Measurements from ENCODE around the gene AKNAD1.
A peak's percentile ranks its signal among the peaks of the same experiment; 100 is the strongest.

The AKNAD1 gene

DNA sequence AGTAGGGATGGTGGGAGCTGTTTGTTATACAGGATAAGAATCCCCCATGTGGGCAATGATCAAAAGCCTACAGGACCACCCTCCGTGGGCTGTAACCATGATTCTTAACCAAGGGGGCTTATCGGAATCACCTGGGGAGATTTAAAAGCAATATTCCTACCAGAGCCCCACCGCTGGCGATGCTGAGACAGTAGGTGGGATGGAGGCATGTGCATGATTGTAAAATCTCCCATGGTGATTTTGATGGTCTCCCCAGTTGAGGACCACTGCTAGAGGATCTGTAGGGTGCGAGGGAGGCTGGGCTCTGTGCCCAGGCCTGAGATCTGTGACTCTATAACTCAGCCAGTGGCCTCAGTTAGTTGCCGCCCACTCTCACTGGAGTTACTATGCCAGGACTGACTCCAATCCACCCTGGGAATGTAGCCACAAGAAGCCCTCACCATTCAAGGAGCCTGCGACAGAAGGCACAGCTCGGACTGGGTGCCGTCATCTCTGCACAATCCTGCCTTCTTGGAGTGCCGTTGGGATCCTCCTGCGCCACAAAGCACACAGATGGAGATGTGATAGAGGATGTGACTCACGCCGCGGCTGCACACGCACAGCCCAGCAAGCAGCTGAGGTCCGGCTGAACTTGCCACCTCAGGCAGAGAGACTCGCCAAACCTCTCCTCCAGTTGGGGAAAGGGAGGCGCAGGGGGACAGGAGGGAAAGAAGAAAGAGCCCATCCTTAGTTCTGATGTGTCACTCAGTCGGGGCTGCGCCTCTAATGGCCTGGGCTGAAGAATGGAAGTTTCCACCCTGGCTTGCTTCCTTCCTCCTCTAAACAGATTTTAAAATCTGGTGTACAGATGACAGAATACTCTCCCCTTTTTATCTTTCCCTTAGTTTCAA, 26.5 kb downstream of the AKNAD1 start:
- no peak for DNase-seq (ENCODE audit: low read depth in 2 of 2)

DNA sequence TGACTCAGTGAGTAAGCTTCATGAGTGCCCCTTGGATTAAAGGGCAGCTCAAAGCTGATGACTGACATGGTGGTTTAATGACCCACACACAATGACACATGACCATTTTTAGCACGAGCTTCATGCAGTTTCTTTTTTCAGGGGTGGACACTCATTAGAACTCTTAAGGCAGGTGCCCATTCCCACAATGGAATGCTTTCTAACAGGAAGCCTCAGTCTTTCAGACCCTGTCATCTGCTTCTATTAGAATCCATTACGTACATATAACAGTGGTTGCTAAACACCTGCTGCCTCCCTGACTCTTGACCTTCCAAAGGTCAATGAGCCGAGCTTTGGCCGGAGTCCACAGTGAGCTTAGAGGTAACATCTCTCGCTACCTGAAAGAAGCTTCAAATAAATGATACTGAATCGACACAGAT, 27.4 kb downstream of the AKNAD1 start:
- DNase-seq (ENCODE audit: low read depth in 2 of 2) = no peak

DNA sequence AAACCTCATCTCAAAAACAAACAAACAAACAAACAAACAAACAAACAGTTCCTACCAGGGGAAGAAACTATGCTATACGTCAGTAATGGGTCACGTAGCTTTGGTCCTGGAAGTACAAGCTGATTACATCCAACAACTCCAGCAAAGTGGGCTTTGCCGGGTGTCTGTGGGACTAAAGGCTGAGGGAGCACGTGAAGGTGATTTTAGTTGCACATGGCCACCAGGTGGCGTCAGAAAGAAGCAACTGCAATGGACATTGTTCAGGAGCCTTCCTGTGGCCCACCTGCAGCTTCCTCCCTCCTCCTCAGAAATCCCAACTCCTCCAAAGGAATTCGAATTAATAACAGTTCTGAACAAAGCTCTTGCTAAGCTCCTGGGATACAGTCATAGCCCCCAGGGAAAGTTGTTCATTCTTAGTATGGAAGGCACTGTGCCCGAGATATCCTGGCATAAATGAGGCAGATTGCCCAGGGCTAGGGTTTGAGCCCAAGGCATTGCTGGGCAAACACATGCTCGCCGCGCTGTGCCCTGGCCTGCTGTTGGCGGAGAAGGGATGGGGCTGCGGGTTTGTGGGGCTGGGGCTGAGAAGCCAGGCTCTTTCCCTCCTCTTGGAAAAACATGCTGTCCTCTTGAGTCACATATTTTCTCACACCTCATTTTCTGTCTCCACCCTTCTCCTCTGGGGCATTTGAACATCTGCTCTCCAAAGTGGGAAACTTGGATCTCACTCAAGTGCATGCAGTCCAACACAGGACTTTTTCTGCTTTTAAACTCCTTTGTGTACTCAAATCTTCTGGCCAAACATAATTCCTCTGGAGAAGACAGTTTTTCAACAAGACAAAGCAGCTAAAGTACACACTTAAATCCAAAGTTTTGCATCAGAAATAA, 28.6 kb downstream of the AKNAD1 start:
- peak; percentile 45 to 63 for DNase-seq (ENCODE audit: low read depth in 2 of 2)

GRCh38 chr1:108826081-108826635, 30.7 kb downstream of the AKNAD1 start:
- DNase-seq (ENCODE audit: low read depth in 2 of 2) = no peak

DNA sequence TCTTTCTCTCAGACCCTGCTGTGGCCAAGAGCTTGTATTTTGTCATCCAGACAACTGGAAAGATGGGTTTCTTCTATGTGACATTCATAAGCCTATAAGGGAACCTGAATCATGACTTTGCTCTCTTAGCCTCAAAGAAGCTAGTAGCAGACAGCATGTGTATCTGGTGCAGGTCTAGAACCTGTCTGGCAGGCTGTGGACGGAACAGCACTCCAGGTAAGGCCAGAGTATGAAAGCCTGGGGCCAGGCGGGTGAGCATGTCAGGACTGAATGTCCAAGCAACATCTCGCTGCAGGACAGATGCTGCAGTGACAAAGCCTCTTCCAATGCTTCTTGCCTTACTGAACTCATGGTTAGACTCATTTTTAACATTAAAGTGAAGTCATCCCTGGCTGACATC, 32.8 kb downstream of the AKNAD1 start:
- no peak for DNase-seq (ENCODE audit: low read depth in 2 of 2)

GRCh38 chr1:108823632-108824031, 33.3 kb downstream of the AKNAD1 start:
- no peak for DNase-seq (ENCODE audit: low read depth in 2 of 2)

GRCh38 chr1:108819878-108820277, 37.0 kb downstream of the AKNAD1 start:
- no peak for DNase-seq (ENCODE audit: low read depth in 2 of 2)

DNA sequence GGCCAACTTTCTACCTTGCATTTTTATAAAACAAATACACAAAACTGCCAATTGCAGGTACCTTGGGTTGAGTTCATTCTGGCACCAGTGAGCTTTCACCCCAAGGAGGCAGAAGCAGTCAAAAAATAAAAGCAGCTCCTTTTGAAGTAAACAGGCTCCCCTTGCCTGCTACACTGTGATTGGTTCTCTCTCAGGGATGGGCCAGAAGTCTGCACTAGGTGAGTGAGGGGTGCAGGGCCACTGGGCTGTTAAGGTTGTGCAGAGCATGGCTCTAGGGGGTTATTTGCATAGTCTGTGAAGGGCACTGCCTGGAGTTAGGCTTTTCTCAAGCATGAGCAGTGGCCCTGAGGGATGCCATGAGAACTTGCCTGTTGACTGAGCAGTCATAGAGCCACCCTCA, 39.1 kb downstream of the AKNAD1 start:
- no peak for DNase-seq (ENCODE audit: low read depth in 2 of 2)

- DNase-seq (ENCODE audit: low read depth in 2 of 2) = no peak
These were observed 39.9 kb downstream of the AKNAD1 start for GRCh38 chr1:108817016-108817415.

- no peak for DNase-seq (ENCODE audit: low read depth in 2 of 2)
These were observed 40.6 kb downstream of the AKNAD1 start for GRCh38 chr1:108816049-108816893.

DNA sequence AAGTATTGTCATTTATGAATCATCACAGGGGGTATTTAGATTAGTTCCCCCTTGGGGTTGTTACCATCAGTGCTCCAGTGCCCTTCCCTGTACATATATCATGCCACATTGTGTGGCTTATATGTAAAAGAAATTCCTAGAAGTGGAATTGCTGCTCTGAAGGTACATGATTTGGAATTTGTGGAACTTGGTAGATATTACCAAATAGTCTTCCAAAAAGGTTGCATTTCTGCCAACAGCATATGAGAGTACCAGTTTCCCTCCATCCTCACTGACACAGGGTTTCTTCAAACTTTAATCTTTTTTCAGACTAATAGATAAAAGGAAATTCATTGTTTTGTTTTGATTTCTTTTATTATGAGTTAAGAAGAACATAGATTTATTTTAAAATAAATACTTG, 41.3 kb downstream of the AKNAD1 start:
- no peak for DNase-seq (ENCODE audit: low read depth in 2 of 2)

- DNase-seq (ENCODE audit: low read depth in 2 of 2) = no peak
These were observed 42.4 kb downstream of the AKNAD1 start for GRCh38 chr1:108814343-108815125.

- DNase-seq (ENCODE audit: low read depth in 2 of 2) = no peak
These were observed 43.6 kb downstream of the AKNAD1 start for GRCh38 chr1:108813326-108813725.

- DNase-seq (ENCODE audit: low read depth in 2 of 2) = no peak
These were observed 45.3 kb downstream of the AKNAD1 start for GRCh38 chr1:108811611-108812010.

- DNase-seq (ENCODE audit: low read depth in 2 of 2) = no peak
These were observed 48.5 kb downstream of the AKNAD1 start for GRCh38 chr1:108808438-108808837.

- no peak for DNase-seq (ENCODE audit: low read depth in 2 of 2)
These were observed 53.3 kb downstream of the AKNAD1 start for GRCh38 chr1:108803548-108803947.

DNA sequence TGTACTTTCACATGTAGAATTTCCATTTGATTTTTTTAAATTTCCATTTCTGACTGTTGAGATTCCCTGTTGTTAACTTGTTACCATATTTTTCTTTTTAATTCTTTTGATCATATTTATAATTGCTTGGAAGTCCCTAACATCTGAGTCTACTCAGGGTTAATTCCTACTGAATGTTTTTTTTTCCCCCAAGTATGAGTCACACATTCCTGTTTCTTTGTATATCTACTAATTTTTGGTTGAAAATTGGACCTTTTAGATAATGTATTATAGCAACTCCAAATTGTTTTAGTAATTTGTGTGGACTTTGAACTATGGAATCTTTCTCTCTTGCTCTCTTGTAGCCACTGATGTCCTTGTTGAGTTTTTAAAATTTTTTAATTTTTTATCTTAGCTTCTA, 55.8 kb downstream of the AKNAD1 start:
- DNase-seq (ENCODE audit: low read depth in 2 of 2) = no peak

DNA sequence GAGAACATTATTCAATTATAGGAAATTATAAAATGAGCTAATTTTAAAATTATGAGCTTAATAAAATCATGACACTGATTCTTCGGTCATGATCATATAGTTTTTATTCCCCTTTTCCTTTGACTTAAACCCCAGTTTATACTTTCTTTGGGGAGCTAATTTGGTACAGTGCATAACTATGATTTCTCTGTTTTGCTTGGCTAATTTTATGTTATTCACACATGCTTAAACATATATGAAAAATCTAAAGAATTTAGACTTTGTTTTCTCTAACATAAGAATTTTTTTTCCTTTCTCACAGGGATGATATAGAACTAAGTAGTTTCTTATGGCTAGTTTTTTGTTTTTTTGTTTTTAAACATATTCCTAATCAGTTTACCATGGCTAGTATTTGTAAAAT, 57.9 kb downstream of the AKNAD1 start:
- DNase-seq (ENCODE audit: low read depth in 2 of 2) = no peak

DNA sequence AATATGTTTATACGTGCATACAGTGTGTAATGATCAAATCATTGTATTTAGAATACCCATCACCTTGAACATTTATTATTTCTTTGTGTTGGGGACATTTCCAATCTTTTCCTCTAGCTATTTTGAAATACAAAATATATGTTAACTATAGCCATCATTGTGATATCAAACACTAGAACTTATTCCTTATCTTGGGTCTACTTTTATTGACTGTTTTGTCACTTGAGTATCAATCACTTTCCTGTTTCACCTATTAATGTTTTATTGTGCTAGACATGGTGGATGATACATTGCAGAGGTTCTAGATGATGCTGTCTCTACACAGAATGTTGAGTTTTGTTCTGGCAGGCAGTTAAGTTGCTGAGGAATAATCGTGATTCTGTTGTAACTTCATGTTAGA, 64.5 kb downstream of the AKNAD1 start:
- DNase-seq (ENCODE audit: low read depth in 2 of 2) = no peak

GRCh38 chr1:108791790-108792189, 65.1 kb downstream of the AKNAD1 start:
- no peak for DNase-seq (ENCODE audit: low read depth in 2 of 2)

- no peak for DNase-seq (ENCODE audit: low read depth in 2 of 2)
These were observed 71.0 kb downstream of the AKNAD1 start for GRCh38 chr1:108785880-108786279.

Data from stimulated activated CD4-positive, alpha-beta T cell treated with anti-CD3 and anti-CD28 coated beads, Interleukin-1b, Interleukin-23, amount 100 ng/mL, for 4 hours (primary cell).